Esophagus squamous epithelium (tissue), 4 donors: ENCODE measurements around the gene ADAMTS15.

Experiments
- POLR2A ChIP-seq, 4 donors: fragments of 450-650 bp; IDR thresholded peaks; one replicate each; pipeline ENCODE4 v1.6.1; 2017; ENCODE audit warnings: antibody characterized with exemption in 4 of 4, mild to moderate bottlenecking in 4 of 4, moderate library complexity in 3 of 4
- TF ChIP-seq, protein P1 (sequence below), 6 experiments: fragments of 450-650 bp in 4 of 6; fragments of 200-600 bp in 2 of 6; sonication (generic) in 2 of 6; IDR thresholded peaks; one replicate each; pipeline ENCODE4 v1.5.1; 2016 to 2019; ENCODE audit warnings: antibody characterized with exemption in 6 of 6, mild to moderate bottlenecking in 4 of 6, moderate library complexity in 4 of 6

DNA sequence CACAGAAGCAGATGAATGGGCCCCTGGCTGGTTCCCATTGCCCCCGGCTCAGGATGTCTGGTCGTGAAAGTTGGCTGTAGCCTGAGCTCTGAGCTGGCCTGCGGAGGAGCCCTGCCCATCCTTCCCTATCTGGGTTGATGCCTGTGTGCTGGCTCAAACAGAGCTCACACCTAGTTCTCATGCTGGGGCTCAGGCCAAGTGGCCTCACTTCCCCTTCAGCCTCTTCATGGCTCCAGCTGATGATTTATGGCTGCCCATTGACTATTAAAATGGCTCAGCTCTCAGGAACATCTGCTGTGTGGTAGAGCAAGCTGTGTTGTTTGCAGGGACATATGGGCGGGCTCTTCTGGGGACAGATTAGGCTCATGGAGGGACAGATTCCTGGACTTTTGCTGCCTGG lies 64.7 kb downstream of the ADAMTS15 start:
- TF ChIP-seq, protein P1, sequence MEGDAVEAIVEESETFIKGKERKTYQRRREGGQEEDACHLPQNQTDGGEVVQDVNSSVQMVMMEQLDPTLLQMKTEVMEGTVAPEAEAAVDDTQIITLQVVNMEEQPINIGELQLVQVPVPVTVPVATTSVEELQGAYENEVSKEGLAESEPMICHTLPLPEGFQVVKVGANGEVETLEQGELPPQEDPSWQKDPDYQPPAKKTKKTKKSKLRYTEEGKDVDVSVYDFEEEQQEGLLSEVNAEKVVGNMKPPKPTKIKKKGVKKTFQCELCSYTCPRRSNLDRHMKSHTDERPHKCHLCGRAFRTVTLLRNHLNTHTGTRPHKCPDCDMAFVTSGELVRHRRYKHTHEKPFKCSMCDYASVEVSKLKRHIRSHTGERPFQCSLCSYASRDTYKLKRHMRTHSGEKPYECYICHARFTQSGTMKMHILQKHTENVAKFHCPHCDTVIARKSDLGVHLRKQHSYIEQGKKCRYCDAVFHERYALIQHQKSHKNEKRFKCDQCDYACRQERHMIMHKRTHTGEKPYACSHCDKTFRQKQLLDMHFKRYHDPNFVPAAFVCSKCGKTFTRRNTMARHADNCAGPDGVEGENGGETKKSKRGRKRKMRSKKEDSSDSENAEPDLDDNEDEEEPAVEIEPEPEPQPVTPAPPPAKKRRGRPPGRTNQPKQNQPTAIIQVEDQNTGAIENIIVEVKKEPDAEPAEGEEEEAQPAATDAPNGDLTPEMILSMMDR (IDR thresholded peaks at IDR 0.05), result no peak
- no peak for TF ChIP-seq POLR2A (IDR thresholded peaks at IDR 0.05)
